T-helper 2 cell treated with Interferon-gamma antibody and Interleukin-4, amounts not matched to agents 5 μg/mL and 100 μg/mL, for 36 hours (primary cell): ENCODE measurements around the gene ACACA.
"Not testable (repeated sequence)": the region's sequence is repeated elsewhere in the genome, so short reads cannot be mapped to it uniquely, and the experiment has no call there.

Experiments used
- DNase-seq: peaks from one replicate; pipeline ENCODE4 v3.0.0; 2021; ENCODE audit warnings: low spot score
- H3K27ac Mint-ChIP-seq: one replicate; pipeline ENCODE4 v1.8.0; 2021; ENCODE audit warnings: mild to moderate bottlenecking, mixed read lengths
- H3K27me3 Mint-ChIP-seq: one replicate; pipeline ENCODE4 v1.8.0; 2021; ENCODE audit warnings: low read depth, mixed read lengths
- H3K36me3 Mint-ChIP-seq: one replicate; pipeline ENCODE4 v1.8.0; 2021; ENCODE audit warnings: low read depth, mixed read lengths
- H3K4me1 Mint-ChIP-seq: one replicate; pipeline ENCODE4 v1.8.0; 2021; ENCODE audit warnings: low read depth, mixed read lengths
- H3K4me3 Mint-ChIP-seq: one replicate; pipeline ENCODE4 v1.8.0; 2022; ENCODE audit warnings: mild to moderate bottlenecking, moderate library complexity, mixed read lengths
- H3K9me3 Mint-ChIP-seq: one replicate; pipeline ENCODE4 v1.8.0; 2021; ENCODE audit warnings: mixed read lengths

ACACA gene

GRCh38 chr17:37413875-37414519 lies 7.4 kb upstream of the ACACA start:
- Mint-ChIP-seq H3K27ac (no peak overlapping the region), H3K36me3 (peaks cover 54% of the 10 kb centered on the region), H3K27me3 (no peaks in the 10 kb centered on the region), H3K4me3 (no peak overlapping the region), H3K4me1 (peaks cover 15% of the 10 kb centered on the region), H3K9me3 (no peaks in the 10 kb centered on the region)
- DNase-seq, result no peak

GRCh38 chr17:37410357-37410756 lies 3.7 kb upstream of the ACACA start:
- H3K4me1 Mint-ChIP-seq, result peaks cover 32% of the 10 kb centered on the region
- no peak for DNase-seq
- H3K36me3 Mint-ChIP-seq, result peaks cover 55% of the 10 kb centered on the region
- no peak overlapping the region for H3K4me3 Mint-ChIP-seq
- no peaks in the 10 kb centered on the region for H3K27me3 Mint-ChIP-seq
- peak overlapping the region; percentile 11 for H3K27ac Mint-ChIP-seq
- H3K9me3 Mint-ChIP-seq, result no peaks in the 10 kb centered on the region

- H3K4me3 Mint-ChIP-seq, result peak overlapping the region; percentile 92
- peaks cover 41% of the 10 kb centered on the region for H3K4me1 Mint-ChIP-seq
- H3K27ac Mint-ChIP-seq, result peak overlapping the region; percentile 95
- not testable (repeated sequence) for DNase-seq, H3K27me3 Mint-ChIP-seq, H3K9me3 Mint-ChIP-seq
- peaks cover 52% of the 10 kb centered on the region for H3K36me3 Mint-ChIP-seq
Measured at GRCh38 chr17:37408145-37408479, 1.5 kb upstream of the ACACA start.

GRCh38 chr17:37405955-37406634 lies 541 bp downstream of the ACACA start:
- Mint-ChIP-seq H3K4me1 (peaks cover 44% of the 10 kb centered on the region), H3K27me3 (no peaks in the 10 kb centered on the region), H3K36me3 (peaks cover 46% of the 10 kb centered on the region), H3K4me3 (peak overlapping the region; percentile 97), H3K9me3 (no peaks in the 10 kb centered on the region), H3K27ac (peak overlapping the region; percentile 97)
- no peak for DNase-seq

GRCh38 chr17:37405522-37405921 lies 1.1 kb downstream of the ACACA start:
- peaks cover 40% of the 10 kb centered on the region for H3K36me3 Mint-ChIP-seq
- peak overlapping the region; percentile 97 for H3K27ac Mint-ChIP-seq

GRCh38 chr17:37400505-37400904 lies 6.1 kb downstream of the ACACA start:
- Mint-ChIP-seq H3K27me3 (no peaks in the 10 kb centered on the region), H3K4me1 (peaks cover 29% of the 10 kb centered on the region), H3K27ac (no peak overlapping the region), H3K4me3 (no peak overlapping the region), H3K9me3 (no peaks in the 10 kb centered on the region), H3K36me3 (peaks cover 23% of the 10 kb centered on the region)
- no peak for DNase-seq

More at GRCh38 chr17:37405522-37405921, 1.1 kb downstream of the ACACA start:
- not testable (repeated sequence) for DNase-seq, H3K27me3 Mint-ChIP-seq, H3K9me3 Mint-ChIP-seq
- Mint-ChIP-seq H3K4me3 (peak overlapping the region; percentile 97), H3K4me1 (peaks cover 43% of the 10 kb centered on the region)

GRCh38 chr17:37399265-37399803 lies 7.3 kb downstream of the ACACA start:
- no peaks in the 10 kb centered on the region for H3K27me3 Mint-ChIP-seq
- peaks cover 17% of the 10 kb centered on the region for H3K36me3 Mint-ChIP-seq
- H3K9me3 Mint-ChIP-seq, result no peaks in the 10 kb centered on the region
- no peak overlapping the region for H3K4me3 Mint-ChIP-seq
- no peak overlapping the region for H3K27ac Mint-ChIP-seq
- DNase-seq, result no peak
- peaks cover 20% of the 10 kb centered on the region for H3K4me1 Mint-ChIP-seq

- H3K27me3 Mint-ChIP-seq, result no peaks in the 10 kb centered on the region
- H3K4me1 Mint-ChIP-seq, result peaks cover 24% of the 10 kb centered on the region
- no peaks in the 10 kb centered on the region for H3K9me3 Mint-ChIP-seq
- no peak for DNase-seq
- no peak overlapping the region for H3K27ac Mint-ChIP-seq
- no peak overlapping the region for H3K4me3 Mint-ChIP-seq
- H3K36me3 Mint-ChIP-seq, result no peaks in the 10 kb centered on the region
Measured at GRCh38 chr17:37393352-37393751, 13.3 kb downstream of the ACACA start.

GRCh38 chr17:37392024-37392590 lies 14.5 kb downstream of the ACACA start:
- Mint-ChIP-seq H3K9me3 (no peaks in the 10 kb centered on the region), H3K36me3 (no peaks in the 10 kb centered on the region), H3K4me1 (peaks cover 22% of the 10 kb centered on the region), H3K4me3 (peak overlapping the region; percentile 5), H3K27ac (no peak overlapping the region), H3K27me3 (no peaks in the 10 kb centered on the region)
- DNase-seq, result no peak

- Mint-ChIP-seq H3K4me1 (peaks cover 19% of the 10 kb centered on the region), H3K27me3 (no peaks in the 10 kb centered on the region), H3K27ac (no peak overlapping the region), H3K36me3 (no peaks in the 10 kb centered on the region), H3K9me3 (no peaks in the 10 kb centered on the region), H3K4me3 (no peak overlapping the region)
- DNase-seq, result no peak
Measured at GRCh38 chr17:37391146-37391545, 15.5 kb downstream of the ACACA start.

GRCh38 chr17:37389160-37389559 lies 17.5 kb downstream of the ACACA start:
- peaks cover 19% of the 10 kb centered on the region for H3K4me1 Mint-ChIP-seq
- DNase-seq, result no peak
- H3K27ac Mint-ChIP-seq, result no peak overlapping the region
- no peaks in the 10 kb centered on the region for H3K9me3 Mint-ChIP-seq
- no peaks in the 10 kb centered on the region for H3K36me3 Mint-ChIP-seq
- no peaks in the 10 kb centered on the region for H3K27me3 Mint-ChIP-seq
- H3K4me3 Mint-ChIP-seq, result no peak overlapping the region

- H3K27me3 Mint-ChIP-seq, result no peaks in the 10 kb centered on the region
- H3K27ac Mint-ChIP-seq, result no peak overlapping the region
- H3K4me1 Mint-ChIP-seq, result peaks cover 15% of the 10 kb centered on the region
- DNase-seq, result no peak
- no peaks in the 10 kb centered on the region for H3K9me3 Mint-ChIP-seq
- no peaks in the 10 kb centered on the region for H3K36me3 Mint-ChIP-seq
- no peak overlapping the region for H3K4me3 Mint-ChIP-seq
Measured at GRCh38 chr17:37388266-37388665, 18.4 kb downstream of the ACACA start.

GRCh38 chr17:37386462-37386861 lies 20.2 kb downstream of the ACACA start:
- no peaks in the 10 kb centered on the region for H3K9me3 Mint-ChIP-seq
- no peak for DNase-seq
- H3K27ac Mint-ChIP-seq, result no peak overlapping the region
- H3K36me3 Mint-ChIP-seq, result no peaks in the 10 kb centered on the region
- H3K4me1 Mint-ChIP-seq, result peaks cover 3% of the 10 kb centered on the region
- H3K4me3 Mint-ChIP-seq, result no peak overlapping the region
- H3K27me3 Mint-ChIP-seq, result no peaks in the 10 kb centered on the region

GRCh38 chr17:37385474-37385990 lies 21.1 kb downstream of the ACACA start:
- Mint-ChIP-seq H3K27ac (no peak overlapping the region), H3K4me1 (no peaks in the 10 kb centered on the region), H3K27me3 (no peaks in the 10 kb centered on the region)

More at GRCh38 chr17:37385474-37385990, 21.1 kb downstream of the ACACA start:
- DNase-seq, result no peak
- H3K36me3 Mint-ChIP-seq, result no peaks in the 10 kb centered on the region
- H3K9me3 Mint-ChIP-seq, result no peaks in the 10 kb centered on the region
- H3K4me3 Mint-ChIP-seq, result no peak overlapping the region
